A549 (cell line): ENCODE measurements around the gene KBTBD13. TPM values are rescaled to one million over a fixed set of nuclear protein-coding genes. Genes with fewer than 3 reads are reported as not detected.

ENCODE experiments used
- ATAC-seq, 2 experiments: fragments of 200-7000 bp in 1 of 2; fragments of >200 bp in 1 of 2; cut with Nextera tagmentation in 1 of 2; cut with Tn5 transposase in 1 of 2; 3 replicates each; pipeline versions ENCODE4 v1.8.0 to v1.9.1; 2018 to 2020; ENCODE audit warnings: mild to moderate bottlenecking in 1 of 2, moderate library complexity in 1 of 2
- CTCF ChIA-PET: fragments of 300-600 bp; sonication (Branson Sonifier 250); formaldehyde crosslinking; extraction: SDS; loops from one replicate; lab custom pipeline; 2021; ENCODE audit warnings: antibody characterized with exemption, inconsistent platforms; lab: Yijun Ruan, JAX
- POLR2A ChIA-PET: fragments of 350-600 bp; formaldehyde crosslinking; extraction: SDS; loops from one replicate; lab custom pipeline; 2021; ENCODE audit warnings: antibody characterized with exemption, inconsistent platforms; lab: Yijun Ruan, JAX
- DNase-seq, 2 experiments: peaks; one replicate each; pipeline versions ENCODE4 v3.0.0 to v3.0.0-alpha.2; 2011 to 2016; ENCODE audit warnings: low read depth in 1 of 2, low spot score in 1 of 2
- FAIRE-seq: peaks from 2 replicates; lab custom pipeline; 2011; peaks lifted over from hg19 to GRCh38; lab: Jason Lieb, UNC
- H3K27ac ChIP-seq, 2 experiments: fragments of >200 bp; sonication (Bioruptor Twin); formaldehyde crosslinking; 3 replicates each; pipeline ENCODE4 v1.5.1; 2016 to 2017
- H3K4me1 ChIP-seq: fragments of >200 bp; sonication (Bioruptor Twin); formaldehyde crosslinking; 3 replicates; pipeline ENCODE4 v1.6.1; 2016
- H3K4me2 ChIP-seq: fragments of >200 bp; sonication (Bioruptor Twin); formaldehyde crosslinking; 3 replicates; pipeline ENCODE4 v1.6.1; 2016
- H3K4me3 ChIP-seq: fragments of >200 bp; sonication (Bioruptor Twin); formaldehyde crosslinking; 3 replicates; pipeline ENCODE4 v1.5.1; 2016
- H3K9me3 ChIP-seq: fragments of >200 bp; sonication (Bioruptor Twin); formaldehyde crosslinking; 3 replicates; pipeline ENCODE4 v1.6.1; 2016
- CBX8 ChIP-seq: fragments of 200-600 bp; sonication (generic); IDR thresholded peaks from 2 replicates; pipeline ENCODE4 v1.6.1; 2016
- CEBPB ChIP-seq, 2 experiments: fragments of >200 bp in 1 of 2; sonication (Bioruptor Twin) in 1 of 2; formaldehyde crosslinking in 1 of 2; IDR thresholded peaks; 2 replicates each; pipeline ENCODE4 v1.6.1; 2012 to 2016
- FOSL2 ChIP-seq, 2 experiments: fragments of 450-650 bp in 1 of 2; fragments of >200 bp in 1 of 2; sonication (Bioruptor Twin) in 1 of 2; formaldehyde crosslinking; IDR thresholded peaks; 2 replicates each; pipeline versions ENCODE4 v1.5.0 to v1.6.1; 2016 to 2020; ENCODE audit warnings: mild to moderate bottlenecking in 1 of 2, moderate library complexity in 1 of 2
- FOXS1 ChIP-seq: fragments of 250-450 bp; sonication (Bioruptor Pico); IDR thresholded peaks from 2 replicates; pipeline ENCODE4 v1.5.0; 2020; ENCODE audit warnings: mild to moderate bottlenecking, moderate library complexity
- HOXB5 ChIP-seq: fragments of 250-450 bp; sonication (Bioruptor Pico); IDR thresholded peaks from 2 replicates; pipeline ENCODE4 v1.5.0; 2020; ENCODE audit warnings: mild to moderate bottlenecking, moderate library complexity
- MYC ChIP-seq: IDR thresholded peaks from 2 replicates; pipeline ENCODE4 v1.6.1; 2012; ENCODE audit warnings: mild to moderate bottlenecking, inconsistent platforms, low read length, improper control_type of control experiment, borderline replicate concordance
- POLR2AphosphoS2 ChIP-seq: conservative IDR thresholded peaks from 2 replicates; pipeline ENCODE4 v1.6.1; 2012; ENCODE audit warnings: low read length, improper control_type of control experiment, inconsistent platforms
- RAD21 ChIP-seq, 2 experiments: fragments of >200 bp in 1 of 2; sonication (Bioruptor Twin) in 1 of 2; formaldehyde crosslinking in 1 of 2; IDR thresholded peaks in 1 of 2; conservative IDR thresholded peaks in 1 of 2; 2 replicates in 1 of 2; 3 replicates in 1 of 2; pipeline ENCODE4 v1.6.1; 2012 to 2018; ENCODE audit warnings: inconsistent platforms in 1 of 2
- RARB ChIP-seq: fragments of 250-450 bp; sonication (Bioruptor Pico); IDR thresholded peaks from 2 replicates; pipeline ENCODE4 v1.8.0; 2021; ENCODE audit warnings: mild to moderate bottlenecking, moderate library complexity
- SMC3 ChIP-seq: fragments of >200 bp; sonication (Bioruptor Twin); formaldehyde crosslinking; IDR thresholded peaks from 3 replicates; pipeline ENCODE4 v1.6.1; 2018; ENCODE audit warnings: inconsistent platforms
- TP53 ChIP-seq: fragments of 250-450 bp; sonication (Bioruptor Pico); IDR thresholded peaks from 2 replicates; pipeline ENCODE4 v1.5.0; 2021; ENCODE audit warnings: mild to moderate bottlenecking, moderate library complexity
- ZSCAN20 ChIP-seq: fragments of 250-450 bp; sonication (Bioruptor Pico); IDR thresholded peaks from 2 replicates; pipeline ENCODE4 v1.8.0; 2022; ENCODE audit warnings: mild to moderate bottlenecking, moderate library complexity
- WGBS: methylation state at CpG from one replicate; pipeline ENCODE4 v1.1.6; 2017; ENCODE audit errors: missing lambda C conversion rate; 5-methylcytosine and 5-hydroxymethylcytosine counted together
- polyA plus RNA-seq, 4 experiments: library from polyadenylated mRNA; depleted of rRNA in 3 of 4; stranded (reverse); fragments of >200 nt; fragmentation: RNase III in 1 of 4; extraction: RNeasy Plus Mini Kit Qiagen cat#74134 plus additional on column Dnase treatment in 1 of 4; gene quantifications; 2 replicates in 3 of 4; 3 replicates in 1 of 4; pipeline ENCODE4 v1.2.3, GENCODE V29; 2011 to 2017
- TF ChIP-seq, protein P1 (sequence below): IDR thresholded peaks from 2 replicates; pipeline ENCODE4 v1.6.1; 2012; ENCODE audit warnings: low read depth, borderline replicate concordance
- TF ChIP-seq, protein P2 (sequence below): fragments of 250-450 bp; sonication (Bioruptor Pico); IDR thresholded peaks from 2 replicates; pipeline ENCODE4 v1.5.0; 2020; ENCODE audit warnings: low read depth, mild to moderate bottlenecking, moderate library complexity
- TF ChIP-seq, protein P3 (sequence below): fragments of >200 bp; sonication (Bioruptor Twin); formaldehyde crosslinking; IDR thresholded peaks from 3 replicates; pipeline ENCODE4 v1.5.1; 2016
- TF ChIP-seq, protein P4 (sequence below): IDR thresholded peaks from 2 replicates; pipeline ENCODE4 v1.6.1; 2012
- TF ChIP-seq, protein P5 (sequence below): fragments of >200 bp; sonication (Bioruptor Twin); formaldehyde crosslinking; IDR thresholded peaks from 3 replicates; pipeline ENCODE4 v1.6.1; 2016
- TF ChIP-seq, protein P6 (sequence below): fragments of 250-450 bp; sonication (Bioruptor Pico); IDR thresholded peaks from 2 replicates; pipeline ENCODE4 v1.5.0; 2021; ENCODE audit warnings: mild to moderate bottlenecking, moderate library complexity, borderline replicate concordance

Gene KBTBD13
- polyA plus RNA-seq, 2 of the 4 experiments (the other 2 are of a cell fraction) = not detected

DNA sequence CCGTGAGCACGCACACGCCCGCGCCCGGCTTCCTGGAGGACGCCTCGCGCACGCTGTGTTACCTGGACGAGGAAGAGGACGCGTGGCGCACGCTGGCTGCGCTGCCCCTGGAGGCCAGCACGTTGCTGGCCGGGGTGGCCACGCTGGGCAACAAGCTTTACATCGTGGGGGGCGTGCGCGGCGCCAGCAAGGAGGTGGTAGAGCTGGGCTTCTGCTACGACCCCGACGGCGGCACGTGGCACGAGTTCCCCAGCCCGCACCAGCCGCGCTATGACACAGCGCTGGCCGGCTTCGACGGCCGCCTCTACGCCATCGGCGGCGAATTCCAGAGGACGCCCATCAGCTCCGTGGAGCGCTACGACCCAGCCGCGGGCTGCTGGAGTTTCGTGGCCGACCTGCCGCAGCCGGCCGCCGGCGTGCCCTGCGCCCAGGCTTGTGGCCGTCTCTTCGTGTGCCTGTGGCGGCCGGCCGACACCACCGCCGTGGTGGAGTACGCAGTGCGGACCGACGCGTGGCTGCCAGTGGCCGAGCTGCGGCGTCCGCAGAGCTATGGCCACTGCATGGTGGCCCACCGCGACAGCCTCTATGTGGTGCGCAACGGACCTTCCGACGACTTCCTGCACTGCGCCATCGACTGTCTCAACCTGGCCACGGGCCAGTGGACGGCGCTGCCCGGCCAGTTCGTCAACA, 890 bp downstream of the KBTBD13 start:
- POLR2A ChIA-PET = no interaction called here
- 93% methylated on average over 71 of the region's 85 CpGs for WGBS
- Histone ChIP-seq H3K4me1 (peaks cover 7% of the 10 kb centered on the region; the same call in 1 of the 3 replicates), H3K27ac (peak overlapping the region in 1 of 2 experiments; percentile 65; a peak in 3 of 6 replicates), H3K4me3 (no peak overlapping the region), H3K4me2 (peak overlapping the region; percentile 62), H3K9me3 (no peaks in the 10 kb centered on the region)
- no peak for TF ChIP-seq SMC3
- ATAC-seq (no peak), FAIRE-seq (no peak), DNase-seq (no peak)
- CTCF ChIA-PET = interaction anchor here (0.5 to 32.9 kb wide), 30 partner anchors 9 to 351 kb away, joined by 3 to 1280 read pairs (median 5); partner anchors contain the start of genes MTFMT, PARP16, RASL12 and SLC51B

DNA sequence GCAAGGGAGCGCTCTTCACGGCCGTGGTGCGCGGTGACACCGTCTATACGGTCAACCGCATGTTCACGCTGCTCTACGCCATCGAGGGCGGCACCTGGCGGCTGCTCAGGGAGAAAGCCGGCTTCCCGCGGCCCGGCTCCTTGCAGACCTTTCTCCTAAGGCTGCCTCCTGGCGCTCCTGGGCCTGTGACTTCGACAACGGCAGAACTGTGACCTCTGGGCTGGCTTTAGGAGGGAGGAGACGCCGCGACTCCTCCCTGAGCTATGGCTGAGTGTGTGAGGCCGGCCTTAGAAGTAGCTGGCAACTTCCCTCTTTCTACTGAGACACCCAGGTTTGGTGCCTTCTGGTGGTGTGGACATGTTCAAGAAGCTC, 1.4 kb downstream of the KBTBD13 start:
- peak overlapping the region; percentile 17 to 65; a peak in 5 of 6 replicates for H3K27ac ChIP-seq
- DNase-seq = peak; percentile 91 to 92
- no peaks in the 10 kb centered on the region for H3K9me3 ChIP-seq
- WGBS = 1% methylated on average over 11 of the region's 24 CpGs
- ChIA-PET CTCF (interaction anchor here (0.5 to 32.9 kb wide), 40 partner anchors 8 to 638 kb away, joined by 3 to 1280 read pairs (median 5); partner anchors contain the start of genes MTFMT, PARP16, RASL12 and SLC51B), POLR2A (no interaction called here)
- TF ChIP-seq RAD21 (conservative IDR thresholded peaks at IDR 0.05 in 1 of 2, IDR thresholded peaks at IDR 0.05 in 1 of 2) (peak; percentile 84 to 95), HOXB5 (CRISPR knock-in tag) (peak; percentile 80; the same call in 1 of the 2 replicates), FOSL2 (IDR thresholded peaks at IDR 0.05) (no peak), FOSL2 (CRISPR knock-in tag; IDR thresholded peaks at IDR 0.05) (no peak), TP53 (0 out of 2 replicates have a peak, but pooled peaks have one; percentile 44), FOXS1 (CRISPR knock-in tag) (no peak), CBX8 (no peak), RARB (CRISPR knock-in tag) (no peak), SMC3 (peak; percentile 100), CEBPB (IDR thresholded peaks at IDR 0.05) (no peak), ZSCAN20 (CRISPR knock-in tag) (no peak), POLR2AphosphoS2 (no peak), MYC (peak; percentile 67; the same call in 1 of the 2 replicates)
- TF ChIP-seq, protein P1, sequence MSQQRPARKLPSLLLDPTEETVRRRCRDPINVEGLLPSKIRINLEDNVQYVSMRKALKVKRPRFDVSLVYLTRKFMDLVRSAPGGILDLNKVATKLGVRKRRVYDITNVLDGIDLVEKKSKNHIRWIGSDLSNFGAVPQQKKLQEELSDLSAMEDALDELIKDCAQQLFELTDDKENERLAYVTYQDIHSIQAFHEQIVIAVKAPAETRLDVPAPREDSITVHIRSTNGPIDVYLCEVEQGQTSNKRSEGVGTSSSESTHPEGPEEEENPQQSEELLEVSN = peak; percentile 93
- TF ChIP-seq, protein P2, sequence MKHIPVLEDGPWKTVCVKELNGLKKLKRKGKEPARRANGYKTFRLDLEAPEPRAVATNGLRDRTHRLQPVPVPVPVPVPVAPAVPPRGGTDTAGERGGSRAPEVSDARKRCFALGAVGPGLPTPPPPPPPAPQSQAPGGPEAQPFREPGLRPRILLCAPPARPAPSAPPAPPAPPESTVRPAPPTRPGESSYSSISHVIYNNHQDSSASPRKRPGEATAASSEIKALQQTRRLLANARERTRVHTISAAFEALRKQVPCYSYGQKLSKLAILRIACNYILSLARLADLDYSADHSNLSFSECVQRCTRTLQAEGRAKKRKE = peak; percentile 51; the same call in 1 of the 2 replicates
- TF ChIP-seq, protein P3, sequence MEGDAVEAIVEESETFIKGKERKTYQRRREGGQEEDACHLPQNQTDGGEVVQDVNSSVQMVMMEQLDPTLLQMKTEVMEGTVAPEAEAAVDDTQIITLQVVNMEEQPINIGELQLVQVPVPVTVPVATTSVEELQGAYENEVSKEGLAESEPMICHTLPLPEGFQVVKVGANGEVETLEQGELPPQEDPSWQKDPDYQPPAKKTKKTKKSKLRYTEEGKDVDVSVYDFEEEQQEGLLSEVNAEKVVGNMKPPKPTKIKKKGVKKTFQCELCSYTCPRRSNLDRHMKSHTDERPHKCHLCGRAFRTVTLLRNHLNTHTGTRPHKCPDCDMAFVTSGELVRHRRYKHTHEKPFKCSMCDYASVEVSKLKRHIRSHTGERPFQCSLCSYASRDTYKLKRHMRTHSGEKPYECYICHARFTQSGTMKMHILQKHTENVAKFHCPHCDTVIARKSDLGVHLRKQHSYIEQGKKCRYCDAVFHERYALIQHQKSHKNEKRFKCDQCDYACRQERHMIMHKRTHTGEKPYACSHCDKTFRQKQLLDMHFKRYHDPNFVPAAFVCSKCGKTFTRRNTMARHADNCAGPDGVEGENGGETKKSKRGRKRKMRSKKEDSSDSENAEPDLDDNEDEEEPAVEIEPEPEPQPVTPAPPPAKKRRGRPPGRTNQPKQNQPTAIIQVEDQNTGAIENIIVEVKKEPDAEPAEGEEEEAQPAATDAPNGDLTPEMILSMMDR = peak; percentile 93
- TF ChIP-seq, protein P4, sequence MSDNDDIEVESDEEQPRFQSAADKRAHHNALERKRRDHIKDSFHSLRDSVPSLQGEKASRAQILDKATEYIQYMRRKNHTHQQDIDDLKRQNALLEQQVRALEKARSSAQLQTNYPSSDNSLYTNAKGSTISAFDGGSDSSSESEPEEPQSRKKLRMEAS = peak; percentile 98
- TF ChIP-seq, protein P5, sequence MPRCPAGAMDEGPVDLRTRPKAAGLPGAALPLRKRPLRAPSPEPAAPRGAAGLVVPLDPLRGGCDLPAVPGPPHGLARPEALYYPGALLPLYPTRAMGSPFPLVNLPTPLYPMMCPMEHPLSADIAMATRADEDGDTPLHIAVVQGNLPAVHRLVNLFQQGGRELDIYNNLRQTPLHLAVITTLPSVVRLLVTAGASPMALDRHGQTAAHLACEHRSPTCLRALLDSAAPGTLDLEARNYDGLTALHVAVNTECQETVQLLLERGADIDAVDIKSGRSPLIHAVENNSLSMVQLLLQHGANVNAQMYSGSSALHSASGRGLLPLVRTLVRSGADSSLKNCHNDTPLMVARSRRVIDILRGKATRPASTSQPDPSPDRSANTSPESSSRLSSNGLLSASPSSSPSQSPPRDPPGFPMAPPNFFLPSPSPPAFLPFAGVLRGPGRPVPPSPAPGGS = no peak
- TF ChIP-seq, protein P6, sequence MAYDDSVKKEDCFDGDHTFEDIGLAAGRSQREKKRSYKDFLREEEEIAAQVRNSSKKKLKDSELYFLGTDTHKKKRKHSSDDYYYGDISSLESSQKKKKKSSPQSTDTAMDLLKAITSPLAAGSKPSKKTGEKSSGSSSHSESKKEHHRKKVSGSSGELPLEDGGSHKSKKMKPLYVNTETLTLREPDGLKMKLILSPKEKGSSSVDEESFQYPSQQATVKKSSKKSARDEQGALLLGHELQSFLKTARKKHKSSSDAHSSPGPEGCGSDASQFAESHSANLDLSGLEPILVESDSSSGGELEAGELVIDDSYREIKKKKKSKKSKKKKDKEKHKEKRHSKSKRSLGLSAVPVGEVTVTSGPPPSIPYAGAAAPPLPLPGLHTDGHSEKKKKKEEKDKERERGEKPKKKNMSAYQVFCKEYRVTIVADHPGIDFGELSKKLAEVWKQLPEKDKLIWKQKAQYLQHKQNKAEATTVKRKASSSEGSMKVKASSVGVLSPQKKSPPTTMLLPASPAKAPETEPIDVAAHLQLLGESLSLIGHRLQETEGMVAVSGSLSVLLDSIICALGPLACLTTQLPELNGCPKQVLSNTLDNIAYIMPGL (CRISPR knock-in tag) = 0 out of 2 replicates have a peak, but pooled peaks have one; percentile 31
- H3K4me3 ChIP-seq = no peak overlapping the region
- ATAC-seq = peak; percentile 93 to 98
- peaks cover 7% of the 10 kb centered on the region; the same call in 1 of the 3 replicates for H3K4me1 ChIP-seq
- H3K4me2 ChIP-seq = peak overlapping the region; percentile 62
- no peak for FAIRE-seq
